Measurements from ENCODE around the gene SMYD3.

Gene SMYD3

GRCh38 chr1:246114369-246114768 is 392.7 kb downstream of the SMYD3 start:
- H3K4me3 ChIP-seq (ENCODE audit: low read length) = no peak overlapping the region
- no peak for DNase-seq (ENCODE audit: low read depth)
- no peak for TF ChIP-seq CTCF (conservative IDR thresholded peaks at IDR 0.05; ENCODE audit: low read depth, low read length)

GRCh38 chr1:246113555-246114095 is 393.5 kb downstream of the SMYD3 start:
- no peak overlapping the region for H3K4me3 ChIP-seq (ENCODE audit: low read length)
- DNase-seq (ENCODE audit: low read depth) = no peak
- TF ChIP-seq CTCF (conservative IDR thresholded peaks at IDR 0.05; ENCODE audit: low read depth, low read length) = no peak

GRCh38 chr1:246111570-246111969 is 395.5 kb downstream of the SMYD3 start:
- TF ChIP-seq CTCF (conservative IDR thresholded peaks at IDR 0.05; ENCODE audit: low read depth, low read length) = no peak
- H3K4me3 ChIP-seq (ENCODE audit: low read length) = no peak overlapping the region
- DNase-seq (ENCODE audit: low read depth) = no peak

- no peak for DNase-seq (ENCODE audit: low read depth)
- H3K4me3 ChIP-seq (ENCODE audit: low read length) = no peak overlapping the region
- TF ChIP-seq CTCF (conservative IDR thresholded peaks at IDR 0.05; ENCODE audit: low read depth, low read length) = no peak
These were observed 396.5 kb downstream of the SMYD3 start for GRCh38 chr1:246110343-246111219.

- DNase-seq (ENCODE audit: low read depth) = no peak
- no peak for TF ChIP-seq CTCF (conservative IDR thresholded peaks at IDR 0.05; ENCODE audit: low read depth, low read length)
- H3K4me3 ChIP-seq (ENCODE audit: low read length) = no peak overlapping the region
These were observed 398.7 kb downstream of the SMYD3 start for GRCh38 chr1:246108278-246108925.

GRCh38 chr1:246107516-246108277 is 399.4 kb downstream of the SMYD3 start:
- no peak for TF ChIP-seq CTCF (conservative IDR thresholded peaks at IDR 0.05; ENCODE audit: low read depth, low read length)
- DNase-seq (ENCODE audit: low read depth) = no peak
- no peak overlapping the region for H3K4me3 ChIP-seq (ENCODE audit: low read length)
